Hair follicle dermal papilla cell (primary cell): ENCODE measurements around the gene PITPNM1. TPM values are rescaled to one million over a fixed set of nuclear protein-coding genes. Genes with fewer than 3 reads are reported as not detected.

ENCODE experiments used
- small RNA-seq: library from RNA; depleted of rRNA; stranded (forward); fragments of <200 nt; gene quantifications from one replicate; pipeline ENCODE3, GENCODE V24; 2012
- total RNA-seq: library from RNA; depleted of rRNA; stranded (reverse); fragments of >200 nt; gene quantifications from 2 replicates; pipeline ENCODE4 v1.2.3, GENCODE V29; 2012

Gene PITPNM1
- 30.7 and 31.5 TPM in 2 replicates for total RNA-seq

GRCh38 chr11:67504950-67505581, at the start of gene PITPNM1:
Gene PITPNM1 (minus strand): TSS chr11:67505363. CDS start chr11:67504180, 1,183 bp downstream.

GRCh38 chr11:67522844-67523555, 17.8 kb upstream of the PITPNM1 start, which contains the start of gene CABP2:
Gene CABP2 (minus strand): TSS chr11:67523446. CDS start chr11:67523326, 120 bp downstream.

GRCh38 chr11:67507864-67508485, 2.8 kb upstream of the PITPNM1 start, which contains the start of gene CDK2AP2:
Gene CDK2AP2 (minus strand): TSS chr11:67508162. CDS start chr11:67508082, 80 bp downstream.

GRCh38 chr11:67482827-67483798, 22.1 kb downstream of the PITPNM1 start, which contains the start of gene AIP:
Gene AIP (plus strand): TSS chr11:67483026. CDS start chr11:67483159, 133 bp downstream.

GRCh38 chr11:67468759-67469507, 36.2 kb downstream of the PITPNM1 start, which contains the start of gene TMEM134:
Gene TMEM134 (minus strand): TSS chr11:67469251. CDS start chr11:67469192, 59 bp downstream.

GRCh38 chr11:67455054-67455453, 50.1 kb downstream of the PITPNM1 start, which contains the start of gene CABP4:
Gene CABP4 (plus strand): TSS chr11:67455354. CDS start chr11:67455424, 70 bp downstream.

GRCh38 chr11:67452141-67452952, 52.8 kb downstream of the PITPNM1 start, which contains the start of gene GPR152:
Gene GPR152 (minus strand): TSS chr11:67452729. CDS start chr11:67452724, 5 bp downstream.

Small RNA genes lying within 50 kb of the gene (small RNA-seq; reads per million reads assigned to genes)
- gene MIR6752 = not detected

Other genes with a start within 250 kb of the PITPNM1 start
- 38.4 and 44.3 TPM in 2 replicates for gene GRK2, start 238.9 kb downstream of the PITPNM1 start, total RNA-seq
- 31.9 and 35.2 TPM in 2 replicates for gene ANKRD13D, start 216.1 kb downstream of the PITPNM1 start, total RNA-seq
- 18.3 and 18.8 TPM in 2 replicates for gene SSH3, start 201.8 kb downstream of the PITPNM1 start, total RNA-seq
- 38.3 and 58.4 TPM in 2 replicates for gene POLD4, start 151.8 kb downstream of the PITPNM1 start, total RNA-seq
- gene CLCF1, start 131.8 kb downstream of the PITPNM1 start, total RNA-seq = 12.7 and 13.8 TPM in 2 replicates
- 5.0 and 7.3 TPM in 2 replicates for gene RAD9A, start 113.4 kb downstream of the PITPNM1 start, total RNA-seq
- 169 and 220 TPM in 2 replicates for gene PPP1CA, start 103.5 kb downstream of the PITPNM1 start, total RNA-seq
- gene TBC1D10C, start 101.3 kb downstream of the PITPNM1 start, total RNA-seq = 0.12 TPM in 1 of 2 replicates, not detected in the other
- gene CARNS1, start 89.7 kb downstream of the PITPNM1 start, total RNA-seq = under 0.01 and 0.16 TPM in 2 replicates
- 44.5 and 48.8 TPM in 2 replicates for gene RPS6KB2, start 76.9 kb downstream of the PITPNM1 start, total RNA-seq
- gene PTPRCAP, start 67.7 kb downstream of the PITPNM1 start, total RNA-seq = 0.32 TPM in 1 of 2 replicates, not detected in the other
- 128 and 136 TPM in 2 replicates for gene CORO1B, start 61.9 kb downstream of the PITPNM1 start, total RNA-seq
- gene GPR152, start 52.6 kb downstream of the PITPNM1 start, total RNA-seq = not detected in 2 replicates
- gene CABP4, start 50.0 kb downstream of the PITPNM1 start, total RNA-seq = not detected in 2 replicates
- gene TMEM134, start 36.1 kb downstream of the PITPNM1 start, total RNA-seq = 18.8 and 21.7 TPM in 2 replicates
- gene AIP, start 22.3 kb downstream of the PITPNM1 start, total RNA-seq = 50.3 and 58.9 TPM in 2 replicates
- gene CDK2AP2, start 2.8 kb upstream of the PITPNM1 start, total RNA-seq = 21.6 and 25.3 TPM in 2 replicates
- gene CABP2, start 18.1 kb upstream of the PITPNM1 start, total RNA-seq = not detected in 2 replicates
- 399 and 414 TPM in 2 replicates for gene GSTP1, start 78.4 kb upstream of the PITPNM1 start, total RNA-seq
- gene NDUFV1, start 101.6 kb upstream of the PITPNM1 start, total RNA-seq = 137 and 150 TPM in 2 replicates
- 5.5 and 7.5 TPM in 2 replicates for gene NUDT8, start 124.6 kb upstream of the PITPNM1 start, total RNA-seq
- not detected in 2 replicates for gene TBX10, start 134.4 kb upstream of the PITPNM1 start, total RNA-seq
- gene ACY3, start 145.4 kb upstream of the PITPNM1 start, total RNA-seq = not detected in 2 replicates
- not detected in 2 replicates for gene ALDH3B2, start 169.3 kb upstream of the PITPNM1 start, total RNA-seq